LoVo (cell line): ENCODE measurements around the gene PRPF38B.
"Not testable (repeated sequence)": the region's sequence is repeated elsewhere in the genome, so short reads cannot be mapped to it uniquely, and the experiment has no call there.

Experiments used
- DNase-seq: peaks from one replicate; pipeline ENCODE4 v3.0.0-alpha.2; 2016; ENCODE audit warnings: low spot score

Gene PRPF38B

GRCh38 chr1:108679586-108680213 lies 12.4 kb upstream of the PRPF38B start:
- no peak for DNase-seq

- DNase-seq = not testable (repeated sequence)
Measured at GRCh38 chr1:108681701-108682100, 10.4 kb upstream of the PRPF38B start.

GRCh38 chr1:108685529-108685928 lies 6.6 kb upstream of the PRPF38B start:
- no peak for DNase-seq

GRCh38 chr1:108686614-108687313 lies 5.3 kb upstream of the PRPF38B start:
- DNase-seq = no peak

- no peak for DNase-seq
Measured at GRCh38 chr1:108691128-108691941, 775 bp upstream of the PRPF38B start.

GRCh38 chr1:108692724-108693655 lies 880 bp downstream of the PRPF38B start:
- peak; percentile 29 for DNase-seq

- no peak for DNase-seq
Measured at GRCh38 chr1:108695535-108695934, 3.4 kb downstream of the PRPF38B start.

GRCh38 chr1:108699375-108700332 lies 7.5 kb downstream of the PRPF38B start:
- no peak for DNase-seq

GRCh38 chr1:108701176-108701849 lies 9.2 kb downstream of the PRPF38B start:
- no peak for DNase-seq

- not testable (repeated sequence) for DNase-seq
Measured at GRCh38 chr1:108702109-108702508, 10.0 kb downstream of the PRPF38B start.

GRCh38 chr1:108703939-108704338 lies 11.8 kb downstream of the PRPF38B start:
- no peak for DNase-seq

GRCh38 chr1:108704496-108704895 lies 12.4 kb downstream of the PRPF38B start:
- DNase-seq = peak; percentile 51

- no peak for DNase-seq
Measured at GRCh38 chr1:108706643-108707042, 14.5 kb downstream of the PRPF38B start.

GRCh38 chr1:108708691-108709660 lies 16.9 kb downstream of the PRPF38B start:
- DNase-seq = no peak

GRCh38 chr1:108712606-108713150 lies 20.6 kb downstream of the PRPF38B start, which contains the start of gene FNDC7:
Gene FNDC7 (plus strand): TSS chr1:108712908. CDS start chr1:108712934, 26 bp downstream.
- DNase-seq = no peak

GRCh38 chr1:108715932-108716331 lies 23.8 kb downstream of the PRPF38B start:
- no peak for DNase-seq

- DNase-seq = no peak
Measured at GRCh38 chr1:108716437-108717230, 24.5 kb downstream of the PRPF38B start.
